Effector memory CD4-positive, alpha-beta T cell (primary cell): Measurements from ENCODE around the gene GCLM.
A peak's percentile ranks its signal among the peaks of the same experiment; 100 is the strongest.
"Not testable (repeated sequence)": the region's sequence is repeated elsewhere in the genome, so short reads cannot be mapped to it uniquely, and the experiment has no call there.

ENCODE experiments used
- DNase-seq, 3 donors: peaks; one replicate each; pipeline ENCODE4 v3.0.0-alpha.2; 2020
- H3K27ac ChIP-seq: 2 replicates; pipeline ENCODE4 v1.7.0; 2013; ENCODE audit warnings: mild to moderate bottlenecking, low read length, moderate library complexity; ENCODE audit not compliant: insufficient read depth, poor library complexity, severe bottlenecking
- H3K27me3 ChIP-seq: replicated peaks from 2 replicates; pipeline ENCODE4 v1.7.0; 2013; ENCODE audit warnings: mild to moderate bottlenecking, low read length; ENCODE audit not compliant: insufficient read depth, control insufficient read depth, poor library complexity, severe bottlenecking
- H3K36me3 ChIP-seq: 2 replicates; pipeline ENCODE4 v1.7.0; 2013; ENCODE audit warnings: mild to moderate bottlenecking, low read length, moderate library complexity; ENCODE audit not compliant: control insufficient read depth, insufficient read depth
- H3K4me1 ChIP-seq: 2 replicates; pipeline ENCODE4 v1.7.0; 2013; ENCODE audit warnings: low read length, mild to moderate bottlenecking; ENCODE audit not compliant: control insufficient read depth, insufficient read depth, poor library complexity, severe bottlenecking
- H3K4me3 ChIP-seq: 2 replicates; pipeline ENCODE4 v1.7.0; 2013; ENCODE audit warnings: low read length, low read depth, mild to moderate bottlenecking; ENCODE audit not compliant: insufficient read depth, poor library complexity, severe bottlenecking
- H3K9me3 ChIP-seq: 2 replicates; pipeline ENCODE4 v1.7.0; 2013; ENCODE audit warnings: mild to moderate bottlenecking, low read length, moderate library complexity; ENCODE audit not compliant: control insufficient read depth
- total RNA-seq, 3 donors: gene quantifications; one replicate each; lab custom pipeline; 2026; lab: John Stamatoyannopoulos, UW

GCLM gene
- total RNA-seq = 15.1 to 23.5 (median 17.1) reads per million in 3 donors

GRCh38 chr1:93909146-93910050 lies at the start of gene GCLM:
TSS of gene GCLM (minus strand) at chr1:93909430. CDS start at chr1:93909163, 267 bp downstream.
- H3K4me3 ChIP-seq = peak within 1 kb of the TSS; percentile 75
- H3K4me1 ChIP-seq = peaks cover 8% of the 10 kb centered on the region
- peak; percentile 84 to 87 (median 86) for DNase-seq
- H3K27ac ChIP-seq = peak within 1 kb of the TSS; percentile 72
- H3K9me3 ChIP-seq = no peaks in the 10 kb centered on the region
- no peaks in the 10 kb centered on the region for H3K27me3 ChIP-seq
- H3K36me3 ChIP-seq = no peaks in the 10 kb centered on the region

- Histone ChIP-seq H3K9me3 (peaks cover 5% of the 10 kb centered on the region), H3K4me3 (no peak overlapping the region), H3K27me3 (no peaks in the 10 kb centered on the region), H3K27ac (no peak overlapping the region), H3K36me3 (no peaks in the 10 kb centered on the region), H3K4me1 (no peaks in the 10 kb centered on the region)
- DNase-seq = no peak
These were observed 49.5 kb upstream of the GCLM start for GRCh38 chr1:93958726-93959100.

- H3K27ac ChIP-seq = no peak overlapping the region
- DNase-seq = no peak
These were observed 48.9 kb upstream of the GCLM start for GRCh38 chr1:93958032-93958725.

GRCh38 chr1:93955765-93956164 lies 46.5 kb upstream of the GCLM start:
- Histone ChIP-seq H3K4me3 (no peak overlapping the region), H3K36me3 (no peaks in the 10 kb centered on the region), H3K9me3 (peaks cover 5% of the 10 kb centered on the region), H3K27me3 (no peaks in the 10 kb centered on the region), H3K27ac (no peak overlapping the region), H3K4me1 (no peaks in the 10 kb centered on the region)
- DNase-seq = no peak

More at GRCh38 chr1:93958032-93958725, 48.9 kb upstream of the GCLM start:
- Histone ChIP-seq H3K27me3 (no peaks in the 10 kb centered on the region), H3K4me1 (no peaks in the 10 kb centered on the region), H3K4me3 (no peak overlapping the region), H3K9me3 (peaks cover 5% of the 10 kb centered on the region), H3K36me3 (no peaks in the 10 kb centered on the region)

GRCh38 chr1:93947002-93947686 lies 37.9 kb upstream of the GCLM start:
- not testable (repeated sequence) for H3K27ac ChIP-seq, H3K4me3 ChIP-seq, H3K9me3 ChIP-seq, H3K4me1 ChIP-seq, DNase-seq, H3K36me3 ChIP-seq, H3K27me3 ChIP-seq

- no peaks in the 10 kb centered on the region for H3K9me3 ChIP-seq
- H3K36me3 ChIP-seq = no peaks in the 10 kb centered on the region
- H3K27me3 ChIP-seq = no peaks in the 10 kb centered on the region
- H3K4me3 ChIP-seq = no peak overlapping the region
- DNase-seq = no peak
- H3K27ac ChIP-seq = no peak overlapping the region
- H3K4me1 ChIP-seq = no peaks in the 10 kb centered on the region
These were observed 29.4 kb upstream of the GCLM start for GRCh38 chr1:93938461-93939145.

GRCh38 chr1:93937997-93938396 lies 28.8 kb upstream of the GCLM start:
- Histone ChIP-seq H3K27ac (no peak overlapping the region), H3K36me3 (no peaks in the 10 kb centered on the region), H3K9me3 (no peaks in the 10 kb centered on the region), H3K4me3 (no peak overlapping the region), H3K27me3 (no peaks in the 10 kb centered on the region), H3K4me1 (no peaks in the 10 kb centered on the region)
- DNase-seq = no peak

GRCh38 chr1:93925206-93925605 lies 16.0 kb upstream of the GCLM start:
- Histone ChIP-seq H3K27me3 (peaks cover 6% of the 10 kb centered on the region), H3K4me1 (no peaks in the 10 kb centered on the region), H3K4me3 (no peak overlapping the region), H3K9me3 (no peaks in the 10 kb centered on the region), H3K36me3 (no peaks in the 10 kb centered on the region), H3K27ac (no peak overlapping the region)
- DNase-seq = no peak

GRCh38 chr1:93919780-93920179 lies 10.6 kb upstream of the GCLM start:
- Histone ChIP-seq H3K4me1 (no peaks in the 10 kb centered on the region), H3K36me3 (no peaks in the 10 kb centered on the region), H3K27ac (no peak overlapping the region), H3K9me3 (no peaks in the 10 kb centered on the region), H3K27me3 (no peaks in the 10 kb centered on the region), H3K4me3 (no peak overlapping the region)
- no peak for DNase-seq
